GM10847 (cell line): ENCODE data around the gene SLC1A2.

Experiments
- POLR2A ChIP-seq: IDR thresholded peaks from 2 replicates; pipeline ENCODE4 v1.6.1; 2011; ENCODE audit not compliant: insufficient read length; ENCODE audit errors: extremely low read depth

Gene SLC1A2

GRCh38 chr11:35420371-35420770 lies 1.0 kb upstream of the SLC1A2 start:
- no peak for TF ChIP-seq POLR2A

- TF ChIP-seq POLR2A: no peak
These were observed 524 bp upstream of the SLC1A2 start for GRCh38 chr11:35419830-35420333.

GRCh38 chr11:35418282-35419183 lies 825 bp downstream of the SLC1A2 start:
- TF ChIP-seq POLR2A: no peak

DNA sequence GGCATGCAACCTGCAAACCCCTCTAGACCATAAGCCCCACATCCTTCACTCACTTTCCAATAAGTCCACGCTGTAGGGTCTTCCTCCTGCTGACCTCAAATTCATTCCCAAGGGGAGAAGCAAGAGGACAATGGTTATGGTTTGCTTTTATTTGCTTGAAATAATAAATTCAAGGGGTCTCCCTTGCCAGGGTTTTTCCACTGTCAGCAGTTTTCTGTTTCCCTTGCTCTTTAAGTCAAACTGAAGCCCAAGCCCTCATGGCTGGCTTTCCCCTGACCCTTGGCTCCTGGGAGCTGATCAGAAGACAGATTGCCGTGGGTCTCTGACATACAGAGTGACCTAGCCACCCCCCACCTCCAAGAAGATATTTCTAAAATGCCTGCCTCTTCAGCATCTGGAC lies 3.9 kb downstream of the SLC1A2 start:
- TF ChIP-seq POLR2A: no peak

DNA sequence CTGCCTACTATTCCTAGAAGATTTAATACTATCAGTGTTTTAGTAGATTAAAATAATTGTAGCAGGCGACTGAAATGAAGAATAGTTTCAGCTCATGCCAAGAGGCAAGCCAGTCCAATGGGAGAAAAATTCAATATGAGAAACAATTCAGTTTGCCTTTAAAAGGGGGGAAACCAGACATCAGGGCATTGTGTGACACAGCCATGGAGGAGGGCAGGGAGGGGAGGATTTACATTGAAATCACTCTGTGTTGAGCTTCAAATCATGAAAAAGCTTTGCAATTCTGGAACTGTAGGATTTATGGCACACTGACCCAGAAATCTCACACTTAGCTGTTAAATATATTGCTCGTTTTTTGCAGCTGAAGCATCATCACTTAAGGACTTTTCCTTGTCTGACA lies 4.6 kb downstream of the SLC1A2 start:
- no peak for TF ChIP-seq POLR2A

DNA sequence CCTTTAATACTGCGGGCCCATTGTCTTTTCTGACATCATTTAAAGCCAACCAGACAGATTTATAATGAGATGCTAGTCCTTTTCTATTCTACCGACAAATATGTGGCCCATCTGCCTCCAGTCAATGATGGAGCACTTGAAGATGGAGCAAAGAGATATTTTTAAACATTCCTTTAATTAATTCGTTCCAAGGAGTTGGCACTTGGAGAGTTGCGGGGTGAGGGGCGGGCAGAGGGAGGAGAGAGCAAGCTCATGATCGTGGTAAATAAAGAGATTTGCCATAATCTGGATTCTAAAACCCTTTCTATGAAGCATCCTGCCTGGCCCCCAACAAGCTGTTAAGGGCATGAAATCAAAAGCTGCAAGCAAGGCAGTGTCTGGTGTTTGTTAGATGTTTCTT lies 5.0 kb downstream of the SLC1A2 start:
- TF ChIP-seq POLR2A: no peak

DNA sequence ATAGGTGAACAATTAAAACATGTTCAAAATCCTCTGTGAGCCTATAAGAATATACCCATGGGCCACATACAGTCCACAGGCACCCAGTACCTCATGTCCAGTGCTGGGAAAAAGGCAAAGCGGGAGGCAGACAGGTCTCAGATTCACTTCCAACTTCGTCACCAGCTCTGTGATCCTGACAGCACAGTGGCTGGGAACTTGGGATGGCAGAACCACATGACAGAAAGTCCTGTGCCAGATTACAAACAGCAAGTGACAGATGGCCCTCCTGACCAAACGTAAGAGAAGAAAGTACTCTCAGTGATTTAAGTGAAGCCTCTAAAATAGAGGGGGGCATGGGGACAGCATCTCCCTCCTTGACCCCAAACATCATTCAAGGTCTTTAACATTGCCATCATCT lies 5.8 kb downstream of the SLC1A2 start:
- TF ChIP-seq POLR2A: no peak

GRCh38 chr11:35412285-35412684 lies 7.1 kb downstream of the SLC1A2 start:
- TF ChIP-seq POLR2A: no peak

- no peak for TF ChIP-seq POLR2A
These were observed 12.3 kb downstream of the SLC1A2 start for GRCh38 chr11:35407041-35407440.

- TF ChIP-seq POLR2A: no peak
These were observed 15.0 kb downstream of the SLC1A2 start for GRCh38 chr11:35404388-35404775.

- TF ChIP-seq POLR2A: no peak
These were observed 15.5 kb downstream of the SLC1A2 start for GRCh38 chr11:35403765-35404387.

DNA sequence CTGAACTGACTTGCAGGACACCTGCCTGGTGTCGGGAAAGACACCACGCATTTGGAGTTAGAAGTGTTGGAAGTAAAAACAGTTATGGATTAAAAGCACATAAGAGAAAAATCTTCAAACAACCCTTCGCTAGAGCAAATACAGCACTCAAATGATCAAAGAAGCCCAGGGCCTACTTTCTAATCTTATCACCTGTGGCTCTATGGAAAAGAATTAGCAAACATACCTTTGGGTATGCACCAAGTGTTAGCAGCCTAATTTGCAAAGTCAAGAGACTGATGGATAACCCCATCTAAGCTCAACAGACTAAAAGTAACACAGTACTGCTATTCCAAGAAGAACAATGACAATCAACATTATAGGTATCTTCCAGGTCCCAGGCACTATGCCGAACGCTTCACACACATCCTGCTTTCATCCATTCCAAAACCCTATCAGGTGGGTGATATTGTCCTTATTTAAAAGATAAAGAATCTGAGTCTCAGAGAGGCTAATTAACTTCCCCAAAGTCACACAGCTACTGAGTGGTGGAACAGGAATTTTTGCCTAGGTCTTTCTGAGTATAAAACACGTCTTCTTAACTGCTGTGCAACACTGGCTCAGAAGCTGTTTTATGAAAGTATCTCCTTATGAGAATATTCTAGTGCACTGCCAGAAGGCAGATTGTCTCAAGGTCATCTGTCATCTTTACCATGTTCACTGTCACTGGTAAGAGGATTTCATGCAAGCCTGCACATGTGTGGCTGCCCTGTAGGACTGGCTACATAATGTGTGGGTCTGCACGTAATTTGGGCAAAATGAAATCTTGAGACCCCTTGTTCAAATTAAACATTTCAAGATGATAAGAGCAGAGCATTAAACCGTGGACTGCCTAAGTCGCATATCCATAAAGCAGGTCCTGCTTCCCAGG lies 16.4 kb downstream of the SLC1A2 start:
- no peak for TF ChIP-seq POLR2A

DNA sequence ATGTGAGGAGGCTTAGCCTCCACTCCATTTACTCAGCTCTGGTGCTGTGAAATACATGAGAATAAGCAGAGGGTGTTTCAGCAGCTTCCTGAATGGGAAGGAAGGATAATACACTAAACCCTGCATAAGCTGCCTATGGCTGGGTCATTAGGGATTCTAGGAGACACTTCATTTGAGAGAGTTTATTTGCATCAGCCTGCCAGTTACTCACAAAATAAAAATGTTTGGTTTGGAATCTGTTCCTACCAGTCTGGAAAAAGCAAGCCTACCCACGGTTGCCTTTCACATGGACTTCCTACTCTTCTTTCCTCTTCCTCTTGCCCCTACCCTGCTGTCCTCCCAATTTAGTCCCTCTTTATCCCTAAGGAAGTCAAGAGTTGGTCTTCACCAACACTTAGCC lies 20.5 kb downstream of the SLC1A2 start:
- TF ChIP-seq POLR2A: no peak

DNA sequence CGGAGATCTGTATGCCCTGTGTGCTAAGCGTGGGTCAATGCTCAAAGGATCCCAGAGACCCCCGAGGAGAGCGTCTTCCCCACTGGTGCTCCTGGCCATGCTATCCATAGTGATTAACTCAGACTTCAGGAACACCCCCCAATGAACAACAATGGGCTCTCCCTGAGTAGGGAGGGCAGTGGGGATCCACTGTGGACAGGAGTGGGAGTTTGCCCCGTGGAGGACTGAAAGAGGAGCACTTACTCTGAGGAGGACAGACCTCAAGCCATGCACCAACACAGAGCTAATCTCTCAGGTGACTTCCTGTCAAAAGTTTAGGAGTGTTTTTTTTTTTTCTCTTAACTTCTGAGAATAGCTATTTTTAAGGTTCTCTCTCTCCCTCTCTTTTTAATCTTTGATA lies 24.4 kb downstream of the SLC1A2 start:
- TF ChIP-seq POLR2A: no peak

DNA sequence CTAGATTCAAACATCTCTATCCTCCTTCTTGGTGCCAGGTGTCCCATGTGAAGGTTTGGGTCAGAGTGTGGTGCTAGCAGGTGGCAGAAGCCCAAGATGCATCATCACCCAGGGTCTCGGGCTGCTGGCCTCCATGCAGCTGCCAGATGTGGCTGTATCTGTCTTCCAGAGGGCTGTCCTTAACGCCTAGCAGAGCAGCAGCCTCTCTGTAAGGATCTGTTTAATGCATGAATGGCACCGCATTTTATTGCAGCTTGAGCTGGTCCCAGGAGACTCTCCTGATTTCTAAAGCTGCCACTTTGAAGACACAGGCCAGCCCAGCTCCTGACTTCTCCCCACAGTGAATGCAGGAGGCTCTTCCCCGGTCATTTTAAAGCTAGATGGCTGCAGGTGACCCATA lies 26.3 kb downstream of the SLC1A2 start:
- no peak for TF ChIP-seq POLR2A
